Kidney (tissue), 14 donors: Measurements from ENCODE around the gene VAT1L. TPM values are rescaled to one million over a fixed set of nuclear protein-coding genes. Genes with fewer than 3 reads are reported as not detected.

Experiments
- DNase-seq, 5 donors: peaks; one replicate each; pipeline ENCODE4 v3.0.0-alpha.2; 2013 to 2020
- FAIRE-seq: peaks from 2 replicates; lab custom pipeline; 2012; peaks lifted over from hg19 to GRCh38; lab: Jason Lieb, UNC
- H3K27ac ChIP-seq, 2 donors: one replicate each; pipeline ENCODE4 v1.7.0; 2013; ENCODE audit warnings: low read depth in 2 of 2, low read length in 2 of 2, inconsistent platforms in 1 of 2
- H3K27me3 ChIP-seq: one replicate; pipeline ENCODE4 v1.7.1; 2013; ENCODE audit warnings: low read length, inconsistent platforms; ENCODE audit not compliant: control insufficient read depth, insufficient read depth
- H3K36me3 ChIP-seq, 3 donors: one replicate each; pipeline versions ENCODE4 v1.7.0 to v1.7.1; 2013; ENCODE audit warnings: low read length in 3 of 3, control low read depth in 1 of 3, inconsistent platforms in 1 of 3; ENCODE audit not compliant: insufficient read depth in 3 of 3, control insufficient read depth in 2 of 3
- H3K4me1 ChIP-seq, 3 donors: one replicate each; pipeline versions ENCODE4 v1.7.0 to v1.7.1; 2013; ENCODE audit warnings: low read length in 3 of 3, inconsistent platforms in 1 of 3, low read depth in 1 of 3; ENCODE audit not compliant: control insufficient read depth in 2 of 3, insufficient read depth in 2 of 3
- H3K4me3 ChIP-seq, 3 donors: one replicate each; pipeline versions ENCODE4 v1.7.0 to v1.8.1; 2013; ENCODE audit warnings: low read length in 3 of 3, control low read depth in 1 of 3, inconsistent platforms in 1 of 3
- H3K9ac ChIP-seq, 3 donors: one replicate each; pipeline versions ENCODE4 v1.7.0 to v1.7.1; 2013; ENCODE audit warnings: low read length in 3 of 3, control low read depth in 1 of 3, inconsistent platforms in 1 of 3
- H3K9me3 ChIP-seq, 3 donors: one replicate each; pipeline versions ENCODE4 v1.7.0 to v1.7.1; 2013; ENCODE audit warnings: low read length in 3 of 3, control low read depth in 1 of 3, inconsistent platforms in 1 of 3; ENCODE audit not compliant: control insufficient read depth in 2 of 3, insufficient read depth in 1 of 3
- CTCF ChIP-seq: IDR thresholded peaks from 3 replicates; pipeline ENCODE4 v1.5.1; 2012; ENCODE audit warnings: mild to moderate bottlenecking, moderate library complexity, borderline replicate concordance; ENCODE audit not compliant: insufficient read depth; ENCODE audit errors: extremely low read depth
- intact Hi-C: fragments of 100-400 bp; cut with DNase I; formaldehyde crosslinking; loops from one replicate; pipeline ENCODE4 v1.11.1; 2022
- polyA plus RNA-seq: library from polyadenylated mRNA; stranded (reverse); fragments of 350-450 nt; fragmentation: Illumina TruSeq; extraction: RNeasy Lipid Tissue Mini Kit (QIAGEN cat#74804); gene quantifications from one replicate; pipeline ENCODE4 v1.2.3, GENCODE V29; 2014; ENCODE audit warnings: low read depth, low replicate concordance; ENCODE audit not compliant: insufficient read depth
- total RNA-seq: library from RNA; stranded (reverse); fragmentation: NEBNext Ultra II Directional; extraction: Animal tissue kit (Norgen Biotek cat#: 25700); gene quantifications from one replicate; pipeline ENCODE4 v1.2.1, GENCODE V29; 2021
- donor health status: control.
- donor health status: control.
- donor health status: control.
- donor health status: control.
- donor health status: control.
- donor health status: DM: yes; HTN: yes; CAD: no.
- donor health status: Normal renal cell carcinoma (clear cell type).

VAT1L gene
- total and polyA plus RNA-seq, 2 donors from 2014 or later = 0.85 to 4.5 TPM

DNA sequence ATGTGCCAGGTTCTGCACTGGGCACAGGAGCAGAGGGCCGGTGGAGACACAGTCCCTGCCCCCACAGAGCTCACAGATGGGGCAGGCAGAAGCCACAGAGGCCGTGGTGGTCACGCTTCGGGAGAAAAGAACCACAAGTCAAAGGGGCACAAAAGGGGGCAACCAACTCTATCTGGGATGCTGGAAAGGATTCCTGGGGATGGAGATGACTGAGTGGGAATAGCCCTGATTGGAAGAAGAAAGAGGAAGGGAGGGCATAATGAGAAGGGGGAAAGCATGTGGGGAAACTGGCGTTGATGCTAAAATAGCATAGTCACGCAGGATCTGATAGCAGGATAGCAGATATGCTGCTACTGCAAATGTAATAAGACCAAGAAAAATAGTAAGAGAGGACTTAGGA is 69.7 kb downstream of the VAT1L start:
- no peak for DNase-seq
- FAIRE-seq = no peak
- Histone ChIP-seq H3K9me3 (no peaks in the 10 kb centered on the region), H3K27me3 (no peaks in the 10 kb centered on the region), H3K27ac (no peak overlapping the region), H3K9ac (no peak overlapping the region), H3K4me1 (no peaks in the 10 kb centered on the region), H3K4me3 (no peak overlapping the region), H3K36me3 (no peaks in the 10 kb centered on the region)
- no peak for TF ChIP-seq CTCF
- intact Hi-C loops = no loop called here

DNA sequence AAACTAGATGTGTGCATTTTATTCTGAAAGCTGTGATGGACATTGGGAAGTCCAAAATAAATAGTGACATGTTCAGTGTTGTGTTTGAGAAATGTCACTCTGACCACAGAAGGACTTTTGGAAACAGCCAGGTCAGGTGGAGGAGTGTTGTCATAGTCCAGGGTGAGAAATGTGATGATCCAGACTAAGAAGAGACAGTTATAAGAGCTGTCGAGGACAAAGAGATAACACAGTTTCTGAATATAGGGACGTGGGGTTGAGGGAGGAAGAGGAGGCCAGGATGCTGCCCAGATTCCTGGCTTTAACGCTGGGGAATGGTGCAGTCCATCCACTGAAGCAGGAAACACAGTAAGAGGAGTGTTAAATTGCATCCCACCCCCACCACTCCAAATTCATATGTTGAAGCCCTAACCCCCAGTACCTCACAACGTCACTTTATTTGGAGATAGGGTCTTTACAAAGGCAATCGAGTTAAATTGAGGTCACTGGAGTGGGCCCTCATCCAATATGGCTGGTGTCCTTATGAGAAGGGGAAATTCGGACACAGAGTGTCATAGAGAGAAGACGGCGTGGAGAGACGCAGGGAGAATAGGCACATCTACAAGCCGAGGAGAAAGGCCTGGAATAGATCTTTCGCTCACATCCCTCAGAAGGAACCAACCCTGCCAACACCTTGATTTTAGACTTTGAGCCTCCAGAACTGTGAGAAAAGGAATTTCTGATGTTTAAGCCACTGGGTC is 71.3 kb downstream of the VAT1L start:
- Histone ChIP-seq H3K4me1 (no peaks in the 10 kb centered on the region), H3K36me3 (no peaks in the 10 kb centered on the region), H3K27ac (no peak overlapping the region), H3K4me3 (no peak overlapping the region), H3K27me3 (no peaks in the 10 kb centered on the region), H3K9ac (no peak overlapping the region), H3K9me3 (no peaks in the 10 kb centered on the region)
- TF ChIP-seq CTCF = no peak
- FAIRE-seq = no peak
- intact Hi-C loops = no loop called here
- DNase-seq = no peak

GRCh38 chr16:77860953-77861352 is 72.6 kb downstream of the VAT1L start:
- DNase-seq (no peak), FAIRE-seq (no peak)
- intact Hi-C loops = no loop called here
- no peaks in the 10 kb centered on the region for H3K36me3 ChIP-seq
- no peak overlapping the region for H3K9ac ChIP-seq
- no peak overlapping the region for H3K27ac ChIP-seq
- H3K27me3 ChIP-seq = no peaks in the 10 kb centered on the region
- H3K9me3 ChIP-seq = no peaks in the 10 kb centered on the region
- no peaks in the 10 kb centered on the region for H3K4me1 ChIP-seq
- no peak overlapping the region for H3K4me3 ChIP-seq
- TF ChIP-seq CTCF = no peak
